Measurements from ENCODE around the gene PACRG.

The PACRG gene

DNA sequence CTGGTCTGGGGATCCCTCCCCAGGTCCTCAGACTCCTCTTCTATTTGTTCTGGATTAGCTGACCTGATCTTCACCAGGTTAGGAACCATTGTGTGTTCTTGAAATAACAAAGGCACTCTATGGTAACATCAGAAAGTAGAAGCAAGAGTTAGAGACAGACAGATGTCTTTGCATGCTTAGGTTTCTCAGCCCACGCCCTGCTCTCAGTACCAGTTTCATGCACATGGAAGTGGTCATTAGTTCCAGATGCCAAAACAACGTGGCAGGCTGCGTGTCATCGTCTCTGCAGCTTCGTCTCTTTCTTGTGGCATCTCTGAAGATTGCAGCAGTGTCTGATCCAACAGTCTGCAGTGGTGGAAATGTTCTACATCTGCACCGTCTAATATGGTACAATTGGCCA lies 89.4 kb downstream of the PACRG start:
- Histone ChIP-seq H3K4me3 (ENCODE audit: low read depth in 1 of 2, low read length in 2 of 2) (no peak overlapping the region), H3K36me3 (ENCODE audit: control insufficient read depth in 1 of 2, insufficient read depth in 2 of 2, low read length in 2 of 2) (no peaks in the 10 kb centered on the region), H3K9ac (ENCODE audit: low read depth in 1 of 2, low read length in 2 of 2) (no peak overlapping the region), H3K4me1 (ENCODE audit: control insufficient read depth in 1 of 2, insufficient read depth in 2 of 2, low read length in 2 of 2) (no peaks in the 10 kb centered on the region), H3K9me3 (ENCODE audit: control insufficient read depth in 1 of 2, low read length in 2 of 2) (no peaks in the 10 kb centered on the region), H3K27me3 (ENCODE audit: control insufficient read depth in 1 of 2, insufficient read depth in 2 of 2, low read length in 2 of 2) (no peaks in the 10 kb centered on the region), H3K27ac (ENCODE audit: low read depth, low read length) (no peak overlapping the region)

- no peaks in the 10 kb centered on the region for H3K4me1 ChIP-seq (ENCODE audit: control insufficient read depth in 1 of 2, insufficient read depth in 2 of 2, low read length in 2 of 2)
- H3K27me3 ChIP-seq (ENCODE audit: control insufficient read depth in 1 of 2, insufficient read depth in 2 of 2, low read length in 2 of 2) = no peaks in the 10 kb centered on the region
- H3K9me3 ChIP-seq (ENCODE audit: control insufficient read depth in 1 of 2, low read length in 2 of 2) = no peaks in the 10 kb centered on the region
- no peaks in the 10 kb centered on the region for H3K36me3 ChIP-seq (ENCODE audit: control insufficient read depth in 1 of 2, insufficient read depth in 2 of 2, low read length in 2 of 2)
- no peak overlapping the region for H3K27ac ChIP-seq (ENCODE audit: low read depth, low read length)
- H3K4me3 ChIP-seq (ENCODE audit: low read depth in 1 of 2, low read length in 2 of 2) = no peak overlapping the region
- no peak overlapping the region for H3K9ac ChIP-seq (ENCODE audit: low read depth in 1 of 2, low read length in 2 of 2)
Measured at GRCh38 chr6:162819284-162819683, 91.5 kb downstream of the PACRG start.

DNA sequence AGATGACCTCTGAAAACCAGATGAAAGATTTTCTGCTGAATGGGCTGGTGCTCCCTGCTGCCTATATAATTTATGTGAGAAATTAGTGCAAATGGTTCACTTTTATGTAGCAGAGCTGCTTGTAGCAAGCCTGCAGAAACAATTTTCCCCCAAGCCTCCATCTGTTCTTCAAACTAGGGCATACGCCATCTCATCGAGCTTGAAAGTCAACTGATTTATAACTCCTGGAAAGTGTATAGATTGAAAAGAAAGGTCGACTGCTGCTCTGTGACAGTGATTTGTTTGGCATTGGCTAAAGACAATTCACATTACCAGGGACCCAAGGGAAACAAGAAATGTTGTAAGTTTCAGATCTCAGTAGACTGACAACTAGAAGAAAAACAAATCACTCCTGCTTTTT lies 93.3 kb downstream of the PACRG start:
- no peak overlapping the region for H3K4me3 ChIP-seq (ENCODE audit: low read depth in 1 of 2, low read length in 2 of 2)

GRCh38 chr6:162825597-162825996 lies 97.8 kb downstream of the PACRG start:
- no peak overlapping the region for H3K27ac ChIP-seq (ENCODE audit: low read depth, low read length)
- no peak overlapping the region for H3K9ac ChIP-seq (ENCODE audit: low read depth in 1 of 2, low read length in 2 of 2)
- H3K9me3 ChIP-seq (ENCODE audit: control insufficient read depth in 1 of 2, low read length in 2 of 2) = no peaks in the 10 kb centered on the region
- no peaks in the 10 kb centered on the region for H3K27me3 ChIP-seq (ENCODE audit: control insufficient read depth in 1 of 2, insufficient read depth in 2 of 2, low read length in 2 of 2)
- H3K4me1 ChIP-seq (ENCODE audit: control insufficient read depth in 1 of 2, insufficient read depth in 2 of 2, low read length in 2 of 2) = no peaks in the 10 kb centered on the region
- no peak overlapping the region for H3K4me3 ChIP-seq (ENCODE audit: low read depth in 1 of 2, low read length in 2 of 2)
- H3K36me3 ChIP-seq (ENCODE audit: control insufficient read depth in 1 of 2, insufficient read depth in 2 of 2, low read length in 2 of 2) = no peaks in the 10 kb centered on the region

More for the DNA sequence above, 93.3 kb downstream of the PACRG start:
- Histone ChIP-seq H3K9me3 (ENCODE audit: control insufficient read depth in 1 of 2, low read length in 2 of 2) (no peaks in the 10 kb centered on the region), H3K9ac (ENCODE audit: low read depth in 1 of 2, low read length in 2 of 2) (no peak overlapping the region), H3K27me3 (ENCODE audit: control insufficient read depth in 1 of 2, insufficient read depth in 2 of 2, low read length in 2 of 2) (no peaks in the 10 kb centered on the region), H3K27ac (ENCODE audit: low read depth, low read length) (no peak overlapping the region), H3K36me3 (ENCODE audit: control insufficient read depth in 1 of 2, insufficient read depth in 2 of 2, low read length in 2 of 2) (no peaks in the 10 kb centered on the region), H3K4me1 (ENCODE audit: control insufficient read depth in 1 of 2, insufficient read depth in 2 of 2, low read length in 2 of 2) (no peaks in the 10 kb centered on the region)

- Histone ChIP-seq H3K27me3 (ENCODE audit: control insufficient read depth in 1 of 2, insufficient read depth in 2 of 2, low read length in 2 of 2) (no peaks in the 10 kb centered on the region), H3K4me3 (ENCODE audit: low read depth in 1 of 2, low read length in 2 of 2) (no peak overlapping the region), H3K36me3 (ENCODE audit: control insufficient read depth in 1 of 2, insufficient read depth in 2 of 2, low read length in 2 of 2) (no peaks in the 10 kb centered on the region), H3K9ac (ENCODE audit: low read depth in 1 of 2, low read length in 2 of 2) (no peak overlapping the region), H3K27ac (ENCODE audit: low read depth, low read length) (no peak overlapping the region), H3K9me3 (ENCODE audit: control insufficient read depth in 1 of 2, low read length in 2 of 2) (no peaks in the 10 kb centered on the region), H3K4me1 (ENCODE audit: control insufficient read depth in 1 of 2, insufficient read depth in 2 of 2, low read length in 2 of 2) (no peaks in the 10 kb centered on the region)
Measured at GRCh38 chr6:162829013-162829742, 101.4 kb downstream of the PACRG start.

DNA sequence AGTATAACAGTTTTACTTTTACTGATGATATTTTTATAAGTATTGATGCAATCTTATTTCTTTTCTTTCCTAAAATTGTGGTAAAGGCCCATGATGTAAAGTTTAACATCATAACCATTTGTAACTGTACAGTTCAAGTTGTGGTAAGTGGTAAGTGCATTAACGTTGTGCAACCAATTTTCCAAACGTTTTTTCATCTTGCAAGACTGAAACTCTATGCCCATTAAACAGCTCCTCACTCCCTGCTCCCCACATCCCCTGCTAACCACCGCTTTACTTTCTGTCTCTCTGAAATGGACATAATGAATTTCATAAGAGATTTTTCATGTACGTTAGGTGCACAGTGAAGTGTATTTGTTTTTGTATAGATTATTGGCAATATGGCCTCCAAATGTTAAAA lies 106.0 kb downstream of the PACRG start:
- no peaks in the 10 kb centered on the region for H3K27me3 ChIP-seq (ENCODE audit: control insufficient read depth in 1 of 2, insufficient read depth in 2 of 2, low read length in 2 of 2)
- H3K9me3 ChIP-seq (ENCODE audit: control insufficient read depth in 1 of 2, low read length in 2 of 2) = no peaks in the 10 kb centered on the region
- H3K9ac ChIP-seq (ENCODE audit: low read depth in 1 of 2, low read length in 2 of 2) = no peak overlapping the region
- no peaks in the 10 kb centered on the region for H3K4me1 ChIP-seq (ENCODE audit: control insufficient read depth in 1 of 2, insufficient read depth in 2 of 2, low read length in 2 of 2)
- H3K4me3 ChIP-seq (ENCODE audit: low read depth in 1 of 2, low read length in 2 of 2) = no peak overlapping the region
- no peaks in the 10 kb centered on the region for H3K36me3 ChIP-seq (ENCODE audit: control insufficient read depth in 1 of 2, insufficient read depth in 2 of 2, low read length in 2 of 2)
- no peak overlapping the region for H3K27ac ChIP-seq (ENCODE audit: low read depth, low read length)

DNA sequence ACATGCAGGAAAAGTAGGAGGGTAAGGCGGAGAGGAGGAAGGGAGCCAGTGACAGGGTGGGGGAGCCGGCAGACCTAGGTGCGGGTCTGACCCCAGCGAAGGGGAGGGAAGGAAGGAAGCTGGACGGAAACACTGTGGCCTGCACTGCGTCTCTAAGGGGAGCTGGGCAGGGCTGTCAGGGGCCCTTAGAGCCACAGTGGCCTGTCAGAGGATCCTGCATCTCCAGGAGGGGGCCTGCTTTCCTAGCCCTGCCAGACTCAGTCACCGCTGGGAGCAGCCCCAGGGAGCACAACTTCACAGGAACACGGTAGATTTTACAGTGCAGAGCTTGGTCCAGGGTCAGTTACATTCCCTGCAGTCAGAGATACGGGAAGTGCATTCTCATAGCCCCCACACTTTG lies 118.2 kb downstream of the PACRG start:
- Histone ChIP-seq H3K9ac (ENCODE audit: low read depth in 1 of 2, low read length in 2 of 2) (no peak overlapping the region), H3K4me3 (ENCODE audit: low read depth in 1 of 2, low read length in 2 of 2) (no peak overlapping the region), H3K27me3 (ENCODE audit: control insufficient read depth in 1 of 2, insufficient read depth in 2 of 2, low read length in 2 of 2) (no peaks in the 10 kb centered on the region), H3K27ac (ENCODE audit: low read depth, low read length) (no peak overlapping the region), H3K9me3 (ENCODE audit: control insufficient read depth in 1 of 2, low read length in 2 of 2) (no peaks in the 10 kb centered on the region), H3K4me1 (ENCODE audit: control insufficient read depth in 1 of 2, insufficient read depth in 2 of 2, low read length in 2 of 2) (no peaks in the 10 kb centered on the region), H3K36me3 (ENCODE audit: control insufficient read depth in 1 of 2, insufficient read depth in 2 of 2, low read length in 2 of 2) (no peaks in the 10 kb centered on the region)

- H3K4me1 ChIP-seq (ENCODE audit: control insufficient read depth in 1 of 2, insufficient read depth in 2 of 2, low read length in 2 of 2) = no peaks in the 10 kb centered on the region
- H3K27ac ChIP-seq (ENCODE audit: low read depth, low read length) = no peak overlapping the region
- H3K9me3 ChIP-seq (ENCODE audit: control insufficient read depth in 1 of 2, low read length in 2 of 2) = no peaks in the 10 kb centered on the region
- H3K4me3 ChIP-seq (ENCODE audit: low read depth in 1 of 2, low read length in 2 of 2) = no peak overlapping the region
- no peak overlapping the region for H3K9ac ChIP-seq (ENCODE audit: low read depth in 1 of 2, low read length in 2 of 2)
- no peaks in the 10 kb centered on the region for H3K36me3 ChIP-seq (ENCODE audit: control insufficient read depth in 1 of 2, insufficient read depth in 2 of 2, low read length in 2 of 2)
- no peaks in the 10 kb centered on the region for H3K27me3 ChIP-seq (ENCODE audit: control insufficient read depth in 1 of 2, insufficient read depth in 2 of 2, low read length in 2 of 2)
Measured at GRCh38 chr6:162846723-162847122, 118.9 kb downstream of the PACRG start.

- no peaks in the 10 kb centered on the region for H3K27me3 ChIP-seq (ENCODE audit: control insufficient read depth in 1 of 2, insufficient read depth in 2 of 2, low read length in 2 of 2)
- H3K4me1 ChIP-seq (ENCODE audit: control insufficient read depth in 1 of 2, insufficient read depth in 2 of 2, low read length in 2 of 2) = no peaks in the 10 kb centered on the region
- no peak overlapping the region for H3K27ac ChIP-seq (ENCODE audit: low read depth, low read length)
- no peaks in the 10 kb centered on the region for H3K9me3 ChIP-seq (ENCODE audit: control insufficient read depth in 1 of 2, low read length in 2 of 2)
- H3K4me3 ChIP-seq (ENCODE audit: low read depth in 1 of 2, low read length in 2 of 2) = no peak overlapping the region
- H3K36me3 ChIP-seq (ENCODE audit: control insufficient read depth in 1 of 2, insufficient read depth in 2 of 2, low read length in 2 of 2) = no peaks in the 10 kb centered on the region
- no peak overlapping the region for H3K9ac ChIP-seq (ENCODE audit: low read depth in 1 of 2, low read length in 2 of 2)
Measured at GRCh38 chr6:162849269-162849668, 121.5 kb downstream of the PACRG start.

DNA sequence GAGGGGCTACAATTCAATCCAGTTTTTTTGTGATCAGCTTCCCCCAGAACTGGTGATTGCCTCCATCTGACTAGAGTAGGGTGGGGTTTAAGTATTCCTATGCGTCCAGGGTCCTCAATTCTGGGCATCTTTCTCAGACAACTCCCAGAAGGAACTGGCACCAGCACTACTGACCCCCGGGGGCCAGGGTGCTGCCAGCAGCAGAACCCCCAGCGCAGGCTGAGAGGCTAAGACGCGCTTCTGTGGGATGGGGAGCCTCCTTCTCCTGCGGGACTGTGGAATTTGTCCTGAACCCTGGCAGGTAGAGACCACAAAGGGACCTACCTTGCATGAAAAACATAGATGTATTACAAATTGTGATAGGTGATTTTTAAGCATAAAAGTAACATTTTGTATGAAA lies 124.4 kb downstream of the PACRG start:
- H3K4me1 ChIP-seq (ENCODE audit: control insufficient read depth in 1 of 2, insufficient read depth in 2 of 2, low read length in 2 of 2) = no peaks in the 10 kb centered on the region
- no peak overlapping the region for H3K27ac ChIP-seq (ENCODE audit: low read depth, low read length)
- H3K9me3 ChIP-seq (ENCODE audit: control insufficient read depth in 1 of 2, low read length in 2 of 2) = no peaks in the 10 kb centered on the region
- H3K36me3 ChIP-seq (ENCODE audit: control insufficient read depth in 1 of 2, insufficient read depth in 2 of 2, low read length in 2 of 2) = no peaks in the 10 kb centered on the region
- H3K9ac ChIP-seq (ENCODE audit: low read depth in 1 of 2, low read length in 2 of 2) = no peak overlapping the region
- H3K4me3 ChIP-seq (ENCODE audit: low read depth in 1 of 2, low read length in 2 of 2) = no peak overlapping the region
- no peaks in the 10 kb centered on the region for H3K27me3 ChIP-seq (ENCODE audit: control insufficient read depth in 1 of 2, insufficient read depth in 2 of 2, low read length in 2 of 2)
